Esophagus squamous epithelium (tissue), 5 donors: ENCODE data around the gene ITGA8. TPM values are rescaled to one million over a fixed set of nuclear protein-coding genes. Genes with fewer than 3 reads are reported as not detected.

ENCODE experiments used
- DNase-seq: peaks from one replicate; lab custom pipeline; 2025; lab: John Stamatoyannopoulos, UW
- H3K27ac ChIP-seq, 4 donors: fragments of 200-600 bp; sonication (generic); one replicate each; pipeline ENCODE4 v1.5.1; 2016 to 2019; ENCODE audit warnings: mild to moderate bottlenecking in 1 of 4
- H3K27me3 ChIP-seq, 4 donors: fragments of 200-600 bp; sonication (generic); 1 replicate in 3 of 4; 2 replicates in 1 of 4; pipeline versions ENCODE4 v1.5.1 to v1.6.0; 2017 to 2021; ENCODE audit warnings: antibody characterized with exemption in 1 of 4
- H3K36me3 ChIP-seq, 3 donors: fragments of 200-600 bp; sonication (generic); one replicate each; pipeline ENCODE4 v1.5.1; 2016 to 2019
- H3K4me1 ChIP-seq, 3 donors: fragments of 200-600 bp; sonication (generic); one replicate each; pipeline ENCODE4 v1.5.1; 2017 to 2019
- H3K4me3 ChIP-seq, 4 donors: fragments of 200-600 bp; sonication (generic); 1 replicate in 3 of 4; 2 replicates in 1 of 4; pipeline ENCODE4 v1.5.1; 2016 to 2019; ENCODE audit warnings: mild to moderate bottlenecking in 2 of 4, moderate library complexity in 1 of 4
- H3K9me3 ChIP-seq, 3 donors: fragments of 200-600 bp; sonication (generic); one replicate each; pipeline ENCODE4 v1.5.1; 2016 to 2019
- CTCF ChIP-seq, 6 experiments: fragments of 450-650 bp in 4 of 6; fragments of 200-600 bp in 2 of 6; sonication (generic) in 2 of 6; IDR thresholded peaks; one replicate each; pipeline ENCODE4 v1.5.1; 2016 to 2019; ENCODE audit warnings: antibody characterized with exemption in 6 of 6, mild to moderate bottlenecking in 4 of 6, moderate library complexity in 4 of 6
- POLR2A ChIP-seq, 4 donors: fragments of 450-650 bp; IDR thresholded peaks; one replicate each; pipeline ENCODE4 v1.6.1; 2017; ENCODE audit warnings: antibody characterized with exemption in 4 of 4, mild to moderate bottlenecking in 4 of 4, moderate library complexity in 3 of 4
- WGBS, 2 donors: methylation state at CpG; one replicate each; pipeline ENCODE4 v1.1.5; 2018; 5-methylcytosine and 5-hydroxymethylcytosine counted together
- intact Hi-C: fragments of 100-400 bp; cut with DNase I; formaldehyde crosslinking; loops from one replicate; pipeline ENCODE4 v1.15.0; 2022
- total RNA-seq, 4 donors: library from RNA; depleted of rRNA; stranded (reverse); fragments of >200 nt; gene quantifications; one replicate each; pipeline ENCODE4 v1.1.0, GENCODE V29; 2016
- donor health status: DM: yes; HTN: yes; CAD: no.

ITGA8 gene
- total RNA-seq, 4 donors from 2014 or later = 1.0 to 22.5 (median 7.5) TPM

GRCh38 chr10:15652757-15653156 is 67.0 kb downstream of the ITGA8 start:
- H3K4me3 ChIP-seq = no peak overlapping the region
- no peaks in the 10 kb centered on the region for H3K36me3 ChIP-seq
- no peak for DNase-seq
- intact Hi-C loops = no loop called here
- no peaks in the 10 kb centered on the region for H3K4me1 ChIP-seq
- no peak overlapping the region for H3K27ac ChIP-seq
- no peaks in the 10 kb centered on the region for H3K27me3 ChIP-seq
- TF ChIP-seq POLR2A (IDR thresholded peaks at IDR 0.05) (no peak), CTCF (IDR thresholded peaks at IDR 0.05) (no peak)
- no peaks in the 10 kb centered on the region for H3K9me3 ChIP-seq
- 72 to 76% methylated on average over 4 of the region's 4 CpGs for WGBS, 2 donors

GRCh38 chr10:15652117-15652516 is 67.6 kb downstream of the ITGA8 start:
- H3K9me3 ChIP-seq = no peaks in the 10 kb centered on the region
- no peak overlapping the region for H3K4me3 ChIP-seq
- intact Hi-C loops = no loop called here
- H3K27me3 ChIP-seq = no peaks in the 10 kb centered on the region
- DNase-seq = no peak
- H3K36me3 ChIP-seq = no peaks in the 10 kb centered on the region
- H3K27ac ChIP-seq = no peak overlapping the region
- 69 to 74% methylated on average over 7 of the region's 7 CpGs for WGBS, 2 donors
- no peak for TF ChIP-seq CTCF (IDR thresholded peaks at IDR 0.05)
- no peak for TF ChIP-seq POLR2A (IDR thresholded peaks at IDR 0.05)
- H3K4me1 ChIP-seq = no peaks in the 10 kb centered on the region

GRCh38 chr10:15651175-15651574 is 68.5 kb downstream of the ITGA8 start:
- Histone ChIP-seq H3K36me3 (no peaks in the 10 kb centered on the region), H3K27ac (no peak overlapping the region), H3K27me3 (no peaks in the 10 kb centered on the region), H3K4me3 (no peak overlapping the region), H3K9me3 (no peaks in the 10 kb centered on the region), H3K4me1 (no peaks in the 10 kb centered on the region)
- intact Hi-C loops = no loop called here
- 31 to 42% methylated on average over 6 of the region's 6 CpGs for WGBS, 2 donors
- DNase-seq = no peak
- TF ChIP-seq CTCF (IDR thresholded peaks at IDR 0.05) (no peak), POLR2A (IDR thresholded peaks at IDR 0.05) (no peak)

GRCh38 chr10:15642095-15642494 is 77.6 kb downstream of the ITGA8 start:
- TF ChIP-seq POLR2A (IDR thresholded peaks at IDR 0.05) = no peak
- H3K27me3 ChIP-seq = no peaks in the 10 kb centered on the region
- no peak overlapping the region for H3K4me3 ChIP-seq
- H3K4me1 ChIP-seq = no peaks in the 10 kb centered on the region
- no peak overlapping the region for H3K27ac ChIP-seq
- H3K9me3 ChIP-seq = no peaks in the 10 kb centered on the region
- intact Hi-C loops = no loop called here
- DNase-seq = no peak
- H3K36me3 ChIP-seq = no peaks in the 10 kb centered on the region
- WGBS, 2 donors = 27 to 29% methylated on average over 2 of the region's 2 CpGs

GRCh38 chr10:15640536-15641085 is 79.1 kb downstream of the ITGA8 start:
- H3K4me1 ChIP-seq = no peaks in the 10 kb centered on the region
- H3K4me3 ChIP-seq = no peak overlapping the region
- 55 to 63% methylated on average over 4 to 5 of the region's 5 CpGs for WGBS, 2 donors
- no peaks in the 10 kb centered on the region for H3K36me3 ChIP-seq
- intact Hi-C loops = no loop called here
- DNase-seq = no peak
- H3K27me3 ChIP-seq = no peaks in the 10 kb centered on the region
- no peak overlapping the region for H3K27ac ChIP-seq
- TF ChIP-seq CTCF (IDR thresholded peaks at IDR 0.05) (no peak), POLR2A (IDR thresholded peaks at IDR 0.05) (no peak)
- no peaks in the 10 kb centered on the region for H3K9me3 ChIP-seq

- no peak for DNase-seq
- whole genome bisulfite sequencing, 2 donors = 66 to 82% methylated on average over 3 of the region's 3 CpGs
- H3K4me1 ChIP-seq = no peaks in the 10 kb centered on the region
These were observed 83.3 kb downstream of the ITGA8 start for GRCh38 chr10:15636446-15636845.

More at GRCh38 chr10:15636446-15636845, 83.3 kb downstream of the ITGA8 start:
- intact Hi-C loops = no loop called here
- Histone ChIP-seq H3K36me3 (no peaks in the 10 kb centered on the region), H3K27ac (no peak overlapping the region), H3K4me3 (no peak overlapping the region), H3K9me3 (no peaks in the 10 kb centered on the region), H3K27me3 (no peaks in the 10 kb centered on the region)
- TF ChIP-seq POLR2A (IDR thresholded peaks at IDR 0.05) (no peak), CTCF (IDR thresholded peaks at IDR 0.05) (no peak)
